Fibroblast of the aortic adventitia (primary cell): ENCODE measurements around the gene SLC2A5. TPM values are rescaled to one million over a fixed set of nuclear protein-coding genes. Genes with fewer than 3 reads are reported as not detected.
"Not testable (repeated sequence)": the region's sequence is repeated elsewhere in the genome, so short reads cannot be mapped to it uniquely, and the experiment has no call there.

Source experiments
- DNase-seq: peaks from one replicate; pipeline ENCODE4 v3.0.0-alpha.2; 2010; ENCODE audit warnings: low read depth
- H3K4me3 ChIP-seq: 2 replicates; pipeline ENCODE4 v1.5.1; 2011; ENCODE audit warnings: low read depth, mild to moderate bottlenecking, control low read depth, low read length, moderate library complexity
- total RNA-seq: library from RNA; depleted of rRNA; stranded (reverse); fragments of >200 nt; gene quantifications from 2 replicates; pipeline ENCODE4 v1.2.3, GENCODE V29; 2012; ENCODE audit warnings: low replicate concordance
- TF ChIP-seq, protein P1 (sequence below): IDR thresholded peaks from 2 replicates; pipeline ENCODE4 v1.5.1; 2011; ENCODE audit warnings: mild to moderate bottlenecking, low read length, control low read depth, inconsistent platforms; ENCODE audit not compliant: insufficient read depth

Gene SLC2A5
- total RNA-seq, 1 donor: 0.90 TPM

DNA sequence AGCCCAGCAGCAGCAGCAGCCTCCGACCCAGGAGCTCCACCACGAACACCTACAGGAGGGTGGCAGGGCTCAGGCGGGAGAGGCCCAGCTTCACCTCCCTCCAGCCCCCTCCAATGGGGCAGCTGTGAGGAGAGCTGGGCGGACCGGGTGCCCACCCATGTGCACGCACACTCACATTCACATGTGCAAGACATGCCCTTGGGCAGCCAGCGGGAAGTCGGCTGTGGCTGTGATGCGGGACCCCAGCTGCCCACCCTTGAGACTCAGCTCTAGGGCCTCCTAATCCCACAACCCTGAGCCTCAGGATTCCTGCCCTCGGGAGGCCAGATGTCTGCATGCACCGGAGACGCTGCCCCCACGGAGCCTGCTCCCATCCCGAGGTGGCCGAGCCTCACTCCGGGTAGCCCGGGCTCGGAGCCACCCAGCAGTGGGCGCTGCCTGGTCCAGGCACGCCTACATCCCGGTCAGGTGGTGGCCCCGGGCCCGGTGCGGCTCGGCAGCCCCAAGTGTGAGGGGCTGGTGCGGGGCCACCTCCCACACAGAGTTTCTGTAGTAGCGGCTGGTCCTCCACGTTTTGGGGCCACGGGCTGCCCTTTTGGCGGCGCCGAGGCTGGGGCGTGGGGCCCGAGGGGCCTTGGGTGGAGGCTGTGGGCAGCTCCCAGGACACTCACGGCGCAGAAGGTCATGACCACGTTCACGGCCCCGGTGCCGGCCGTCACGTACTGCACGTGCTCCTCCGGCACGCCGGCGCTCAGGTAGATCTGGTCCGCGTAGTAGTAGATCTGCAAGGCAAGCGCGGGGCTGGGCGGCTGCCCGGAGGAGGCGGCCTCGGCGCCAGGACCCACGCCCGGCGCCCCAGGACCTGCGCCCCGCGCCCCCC lies 30.3 kb downstream of the SLC2A5 start:
- DNase-seq: no peak
- no peak overlapping the region for H3K4me3 ChIP-seq
- TF ChIP-seq, protein P1, sequence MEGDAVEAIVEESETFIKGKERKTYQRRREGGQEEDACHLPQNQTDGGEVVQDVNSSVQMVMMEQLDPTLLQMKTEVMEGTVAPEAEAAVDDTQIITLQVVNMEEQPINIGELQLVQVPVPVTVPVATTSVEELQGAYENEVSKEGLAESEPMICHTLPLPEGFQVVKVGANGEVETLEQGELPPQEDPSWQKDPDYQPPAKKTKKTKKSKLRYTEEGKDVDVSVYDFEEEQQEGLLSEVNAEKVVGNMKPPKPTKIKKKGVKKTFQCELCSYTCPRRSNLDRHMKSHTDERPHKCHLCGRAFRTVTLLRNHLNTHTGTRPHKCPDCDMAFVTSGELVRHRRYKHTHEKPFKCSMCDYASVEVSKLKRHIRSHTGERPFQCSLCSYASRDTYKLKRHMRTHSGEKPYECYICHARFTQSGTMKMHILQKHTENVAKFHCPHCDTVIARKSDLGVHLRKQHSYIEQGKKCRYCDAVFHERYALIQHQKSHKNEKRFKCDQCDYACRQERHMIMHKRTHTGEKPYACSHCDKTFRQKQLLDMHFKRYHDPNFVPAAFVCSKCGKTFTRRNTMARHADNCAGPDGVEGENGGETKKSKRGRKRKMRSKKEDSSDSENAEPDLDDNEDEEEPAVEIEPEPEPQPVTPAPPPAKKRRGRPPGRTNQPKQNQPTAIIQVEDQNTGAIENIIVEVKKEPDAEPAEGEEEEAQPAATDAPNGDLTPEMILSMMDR: no peak

DNA sequence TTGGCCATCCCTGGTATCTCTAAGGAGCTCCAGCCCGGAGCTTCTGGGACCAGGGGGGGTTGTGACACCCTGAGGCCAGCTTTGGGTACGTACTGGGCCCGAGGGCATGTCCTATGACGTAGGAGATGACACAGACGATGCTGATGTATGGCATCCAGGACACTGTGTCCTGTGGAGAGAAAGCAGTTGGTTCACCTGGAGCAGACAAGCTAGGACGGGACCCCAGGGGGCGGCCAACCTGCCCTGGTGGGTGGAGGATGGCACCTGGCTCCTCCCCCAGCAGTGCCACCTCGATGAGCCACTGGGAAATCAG lies 31.1 kb downstream of the SLC2A5 start:
- TF ChIP-seq, protein P1: no peak
- no peak overlapping the region for H3K4me3 ChIP-seq
- DNase-seq: no peak

DNA sequence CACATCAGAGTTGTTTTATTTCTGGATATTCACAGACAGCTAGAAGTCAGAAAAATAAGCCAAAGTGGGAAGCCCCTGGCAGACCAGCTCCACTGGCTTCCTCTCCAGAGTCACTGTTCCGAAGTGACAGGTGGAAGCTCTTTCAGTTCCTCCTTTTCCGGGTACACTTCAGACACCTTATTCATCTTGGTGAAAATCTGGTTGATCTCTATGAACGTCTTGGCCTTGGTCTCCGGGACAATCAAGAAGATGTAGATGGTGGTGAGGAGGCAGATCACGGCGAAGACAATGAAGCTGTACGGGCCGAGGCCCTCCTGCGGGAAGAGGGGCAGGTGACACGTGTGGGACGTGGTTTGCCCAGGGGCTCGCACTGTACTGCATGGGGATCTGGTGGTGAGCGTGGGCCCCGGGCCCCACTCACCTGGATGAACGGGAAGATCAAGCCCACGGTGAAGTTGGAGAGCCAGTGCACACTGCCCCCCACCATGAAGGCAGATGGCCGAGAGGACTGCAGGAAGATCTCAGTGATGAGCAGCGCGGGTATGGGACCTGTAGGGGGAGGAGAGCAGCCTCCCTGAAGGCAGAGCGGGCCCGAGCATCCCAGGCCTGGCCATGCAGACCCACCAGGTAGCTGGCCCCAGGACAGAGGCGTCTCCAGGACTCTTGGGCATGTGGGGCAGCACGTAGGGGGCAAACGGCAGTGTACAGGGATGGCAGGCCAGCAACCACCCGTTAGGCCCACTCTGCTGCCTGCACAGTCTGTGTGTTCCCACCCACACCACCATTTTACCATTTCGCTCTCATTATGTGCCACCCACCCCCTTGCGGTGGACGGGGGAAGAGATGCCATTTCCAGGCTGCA lies 31.7 kb downstream of the SLC2A5 start:
- DNase-seq: no peak
- H3K4me3 ChIP-seq: no peak overlapping the region
- TF ChIP-seq, protein P1: no peak

DNA sequence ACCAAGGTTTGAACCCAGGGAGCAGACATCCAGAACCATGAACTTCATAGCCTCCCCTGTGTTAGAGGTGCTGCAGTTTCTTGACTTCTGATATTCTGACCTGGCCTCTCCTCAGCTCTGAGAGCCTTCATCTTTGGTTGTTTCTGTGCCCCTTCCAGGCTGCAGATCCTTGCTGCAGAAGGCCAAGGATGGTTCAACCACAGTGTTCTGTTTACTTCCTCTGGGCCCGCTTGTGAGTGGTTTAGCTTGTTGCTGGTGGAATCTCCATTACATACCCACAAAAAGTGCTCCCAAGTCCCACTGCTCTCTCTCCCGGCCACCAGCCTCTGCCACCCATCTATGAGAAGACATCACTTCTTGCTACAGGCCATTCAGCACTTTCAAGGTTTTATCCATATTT lies 34.2 kb downstream of the SLC2A5 start:
- H3K4me3 ChIP-seq: no peak overlapping the region
- DNase-seq: no peak

DNA sequence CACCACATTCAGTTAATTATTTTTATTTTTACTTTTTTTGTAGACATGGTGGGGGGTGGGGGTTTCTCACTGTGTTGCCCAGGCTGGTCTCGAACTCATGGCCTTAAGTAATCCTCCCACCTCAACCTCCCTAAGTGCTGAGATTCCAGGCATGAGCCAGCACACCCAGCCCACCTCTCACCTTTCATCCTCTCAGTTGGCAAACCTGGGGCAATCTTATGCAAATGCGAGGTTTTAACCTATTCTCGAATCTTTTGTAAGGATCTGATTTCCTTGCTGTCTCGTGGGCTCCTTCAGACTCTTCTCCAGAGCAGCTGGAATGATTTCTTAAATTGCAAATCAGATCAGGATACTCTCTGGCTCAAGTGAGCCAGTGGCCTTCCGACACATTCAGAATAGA lies 36.1 kb downstream of the SLC2A5 start:
- no peak for DNase-seq
- TF ChIP-seq, protein P1: no peak
- no peak overlapping the region for H3K4me3 ChIP-seq

More for the DNA sequence above, 34.2 kb downstream of the SLC2A5 start:
- TF ChIP-seq, protein P1: no peak

DNA sequence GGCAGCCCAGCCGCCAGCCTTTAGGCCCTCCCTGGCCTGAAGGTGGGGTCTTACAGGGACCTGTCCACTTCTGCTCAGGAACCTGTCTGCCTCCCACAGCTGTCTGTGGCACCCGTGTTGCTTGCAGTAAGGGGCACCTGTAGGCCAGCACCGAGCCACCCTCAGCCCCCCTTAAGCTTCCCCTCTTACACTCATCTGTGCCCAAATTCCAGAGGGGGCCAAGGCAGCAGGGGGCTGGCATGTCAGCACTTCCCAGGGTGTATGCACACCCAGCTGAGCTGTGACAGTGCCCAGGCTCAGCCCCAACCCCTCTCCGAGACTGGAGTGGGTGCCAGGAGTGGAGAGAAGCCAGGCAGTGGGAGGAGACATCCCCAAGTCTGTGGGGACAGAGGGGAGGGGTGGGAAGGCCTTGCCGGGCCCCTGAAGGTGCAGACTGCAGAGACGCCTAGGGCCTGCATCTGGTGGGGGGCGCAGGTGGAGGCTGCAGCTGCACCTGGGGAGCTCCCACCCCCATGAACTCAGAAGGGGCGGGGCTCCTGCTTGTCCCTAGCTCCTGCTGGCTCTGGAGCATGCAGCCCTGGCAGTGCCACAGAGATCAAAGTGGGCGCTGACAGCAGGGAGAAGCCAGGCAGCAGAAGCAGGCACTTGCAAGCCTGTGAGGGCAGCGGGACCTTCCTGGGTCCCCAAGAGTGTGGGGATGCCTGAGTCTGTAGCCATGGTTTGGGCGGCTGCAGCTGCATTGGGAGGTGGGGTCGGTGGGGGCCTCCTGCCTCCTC lies 37.8 kb downstream of the SLC2A5 start:
- no peak for DNase-seq
- TF ChIP-seq, protein P1: no peak
- no peak overlapping the region for H3K4me3 ChIP-seq

DNA sequence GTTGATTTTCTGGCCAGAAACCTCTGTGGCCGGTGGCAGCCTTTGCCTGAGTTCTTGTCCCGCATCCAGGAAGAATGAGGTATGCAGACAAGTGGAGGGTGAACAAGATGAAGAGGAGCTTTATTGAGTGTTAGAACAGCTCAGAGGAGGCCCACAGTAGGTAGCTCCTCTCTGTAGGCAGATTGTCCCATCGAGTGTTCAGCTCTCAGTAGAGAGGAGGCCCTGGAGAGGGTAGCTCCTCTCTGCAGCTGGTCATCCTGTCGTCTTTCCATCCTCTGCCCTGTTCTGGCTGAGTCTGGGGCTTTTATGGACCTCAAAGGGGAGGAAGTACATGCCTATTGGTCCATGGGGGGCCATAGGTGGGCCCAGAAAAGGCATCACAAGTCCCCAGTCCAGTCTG lies 38.4 kb downstream of the SLC2A5 start:
- not testable (repeated sequence) for H3K4me3 ChIP-seq, DNase-seq
